T-cell (primary cell): Measurements from ENCODE around the gene KDM1B. TPM values are rescaled to one million over a fixed set of nuclear protein-coding genes. Genes with fewer than 3 reads are reported as not detected.

ENCODE experiments used
- ATAC-seq, 4 experiments: fragments of 200-7000 bp in 3 of 4; fragments of 150-1000 bp in 1 of 4; cut with Tn5 transposase; replicated peaks in 1 of 4; 1 replicate in 3 of 4; 2 replicates in 1 of 4; pipeline ENCODE4 v1.10.0; 2021; ENCODE audit warnings: moderate library complexity in 3 of 4, mild to moderate bottlenecking in 2 of 4, moderate number of reproducible peaks in 1 of 4
- CTCF ChIA-PET, 2 donors: fragments of 300-600 bp; sonication (Branson Sonifier 250); formaldehyde crosslinking; loops; one replicate each; lab custom pipeline; 2022; ENCODE audit warnings: antibody characterized with exemption in 2 of 2; lab: Charles Lee
- POLR2A ChIA-PET, 2 donors: fragments of 300-600 bp; sonication (Branson Sonifier 250); formaldehyde crosslinking; loops; one replicate each; lab custom pipeline; 2022; ENCODE audit warnings: antibody characterized with exemption in 2 of 2; lab: Charles Lee
- DNase-seq, 35 experiments: peaks; one replicate each; pipeline versions ENCODE4 v3.0.0 to v3.0.0-alpha.2; 2013 to 2023
- H3K27ac ChIP-seq: one replicate; pipeline ENCODE4 v1.5.1; 2013; ENCODE audit warnings: low read length
- H3K27me3 ChIP-seq, 2 experiments: replicated peaks in 1 of 2; 1 replicate in 1 of 2; 2 replicates in 1 of 2; pipeline versions ENCODE4 v1.6.1 to v1.7.0; 2013; ENCODE audit warnings: low read length in 1 of 2, mixed read lengths in 1 of 2; ENCODE audit not compliant: control insufficient read depth in 2 of 2, insufficient read depth in 2 of 2; ENCODE audit errors: extremely low read depth in 1 of 2
- H3K36me3 ChIP-seq, 2 donors: 1 replicate in 1 of 2; 2 replicates in 1 of 2; pipeline versions ENCODE4 v1.6.1 to v1.7.0; 2013; ENCODE audit warnings: low read length in 1 of 2; ENCODE audit not compliant: control insufficient read depth in 2 of 2, insufficient read depth in 1 of 2; ENCODE audit errors: extremely low read depth in 1 of 2
- H3K4me1 ChIP-seq, 2 experiments: 1 replicate in 1 of 2; 2 replicates in 1 of 2; pipeline versions ENCODE4 v1.6.1 to v1.7.0; 2013; ENCODE audit warnings: low read length in 2 of 2, mixed read lengths in 1 of 2; ENCODE audit not compliant: insufficient read depth in 2 of 2, control insufficient read depth in 1 of 2; ENCODE audit errors: extremely low read depth in 1 of 2
- H3K4me3 ChIP-seq, 2 donors: 1 replicate in 1 of 2; 2 replicates in 1 of 2; pipeline versions ENCODE4 v1.5.1 to v1.7.0; 2013; ENCODE audit warnings: mild to moderate bottlenecking in 2 of 2, low read length in 1 of 2, moderate library complexity in 1 of 2; ENCODE audit not compliant: control insufficient read depth in 1 of 2; ENCODE audit errors: extremely low read depth in 1 of 2
- H3K9me3 ChIP-seq: 2 replicates; pipeline ENCODE4 v1.7.0; 2013
- H3K27ac Mint-ChIP-seq, 2 donors: one replicate each; pipeline ENCODE4 v1.8.0; 2020 to 2021; ENCODE audit warnings: mild to moderate bottlenecking in 2 of 2, mixed read lengths in 2 of 2
- H3K27me3 Mint-ChIP-seq, 2 donors: one replicate each; pipeline ENCODE4 v1.8.0; 2021 to 2022; ENCODE audit warnings: mixed read lengths in 2 of 2
- H3K36me3 Mint-ChIP-seq: one replicate; pipeline ENCODE4 v1.8.0; 2021; ENCODE audit warnings: mixed read lengths
- H3K4me1 Mint-ChIP-seq, 3 donors: one replicate each; pipeline ENCODE4 v1.8.0; 2020 to 2022; ENCODE audit warnings: mixed read lengths in 3 of 3, mild to moderate bottlenecking in 1 of 3
- H3K4me3 Mint-ChIP-seq, 3 donors: one replicate each; pipeline ENCODE4 v1.8.0; 2020 to 2022; ENCODE audit warnings: mild to moderate bottlenecking in 3 of 3, mixed read lengths in 3 of 3, moderate library complexity in 3 of 3
- H3K9me3 Mint-ChIP-seq, 3 donors: one replicate each; pipeline ENCODE4 v1.8.0; 2020 to 2022; ENCODE audit warnings: mixed read lengths in 3 of 3
- whole genome bisulfite sequencing: methylation state at CpG from one replicate; pipeline ENCODE4 v1.1.5; 2013; ENCODE audit warnings: missing lambda C conversion rate; ENCODE audit not compliant: insufficient coverage; 5-methylcytosine and 5-hydroxymethylcytosine counted together
- total RNA-seq, 35 experiments: library from RNA in 6 of 35; stranded (reverse) in 6 of 35; fragments of 120-200 nt in 1 of 35; gene quantifications; one replicate each; pipeline versions ENCODE4 v1.2.1 to v1.2.4 and lab custom pipeline; 2013 to 2026

KDM1B gene
- total RNA-seq, 5 donors from 2014 or later (not counting 1 experiment from before 2014, with no cell fraction given) = 9.0 to 10.7 (median 10.4) TPM

- peak overlapping the region; percentile 17 to 59 for H3K27ac Mint-ChIP-seq
- 55% methylated on average over 1 of the region's 3 CpGs for WGBS
- H3K9me3 Mint-ChIP-seq = no peaks in the 10 kb centered on the region
- Histone ChIP-seq H3K36me3 (peaks cover 2 to 18% of the 10 kb centered on the region in 2 donors), H3K27ac (no peak overlapping the region), H3K27me3 (no peaks in the 10 kb centered on the region), H3K4me3 (no peak overlapping the region), H3K4me1 (peaks cover 2 to 7% of the 10 kb centered on the region in 2 experiments), H3K9me3 (no peaks in the 10 kb centered on the region)
- no peaks in the 10 kb centered on the region for H3K27me3 Mint-ChIP-seq
- H3K4me1 Mint-ChIP-seq = peaks cover 26 to 64% (median 59%) of the 10 kb centered on the region in 3 donors
- H3K36me3 Mint-ChIP-seq = peaks cover 62% of the 10 kb centered on the region
- no peak overlapping the region for H3K4me3 Mint-ChIP-seq
- POLR2A ChIA-PET = no interaction called here
- CTCF ChIA-PET = no interaction called here
- ATAC-seq (no peak), DNase-seq (no peak)
Observed at GRCh38 chr6:18243302-18243893, 88.2 kb downstream of the KDM1B start.

- peak overlapping the region in 1 of 2 donors; percentile 22 for H3K27ac Mint-ChIP-seq
- no peaks in the 10 kb centered on the region for H3K9me3 ChIP-seq
- no CpG with 5 or more reads among the region's 2 CpGs for WGBS
- H3K36me3 Mint-ChIP-seq = peaks cover 70% of the 10 kb centered on the region
- H3K36me3 ChIP-seq = peaks cover 0 to 23% of the 10 kb centered on the region in 2 donors
- POLR2A ChIA-PET = interaction anchor here in 1 of 2 donors (0.7 kb wide), 1 partner anchor 21 kb away, joined by 3 read pairs; no protein-coding TSS in a partner anchor
- H3K4me3 Mint-ChIP-seq = no peak overlapping the region
- no peak for ATAC-seq
- no peaks in the 10 kb centered on the region for H3K9me3 Mint-ChIP-seq
- H3K4me1 Mint-ChIP-seq = peaks cover 32 to 65% (median 63%) of the 10 kb centered on the region in 3 donors
- CTCF ChIA-PET = no interaction called here
- H3K27me3 Mint-ChIP-seq = no peaks in the 10 kb centered on the region
- no peaks in the 10 kb centered on the region for H3K27me3 ChIP-seq
- no peak for DNase-seq
- peaks cover 2 to 7% of the 10 kb centered on the region in 2 experiments for H3K4me1 ChIP-seq
- no peak overlapping the region for H3K4me3 ChIP-seq
- no peak overlapping the region for H3K27ac ChIP-seq
Observed at GRCh38 chr6:18244251-18244650, 89.0 kb downstream of the KDM1B start.

GRCh38 chr6:18245079-18245478 lies 89.9 kb downstream of the KDM1B start:
- DNase-seq (no peak), ATAC-seq (no peak)
- Mint-ChIP-seq H3K4me1 (peaks cover 38 to 66% (median 65%) of the 10 kb centered on the region in 3 donors), H3K9me3 (no peaks in the 10 kb centered on the region), H3K27ac (peak overlapping the region in 1 of 2 donors; percentile 11), H3K4me3 (no peak overlapping the region), H3K27me3 (no peaks in the 10 kb centered on the region), H3K36me3 (peaks cover 71% of the 10 kb centered on the region)
- WGBS = 80% methylated on average over 1 of the region's 1 CpG
- peaks cover 2 to 7% of the 10 kb centered on the region in 2 experiments for H3K4me1 ChIP-seq
- H3K36me3 ChIP-seq = peaks cover 0 to 22% of the 10 kb centered on the region in 2 donors
- no peaks in the 10 kb centered on the region for H3K27me3 ChIP-seq
- ChIA-PET POLR2A (no interaction called here), CTCF (no interaction called here)
- no peak overlapping the region for H3K27ac ChIP-seq
- H3K4me3 ChIP-seq = no peak overlapping the region
- no peaks in the 10 kb centered on the region for H3K9me3 ChIP-seq

GRCh38 chr6:18245642-18246041 lies 90.4 kb downstream of the KDM1B start:
- Mint-ChIP-seq H3K4me1 (peaks cover 38 to 64% (median 64%) of the 10 kb centered on the region in 3 donors), H3K36me3 (peaks cover 71% of the 10 kb centered on the region), H3K9me3 (no peaks in the 10 kb centered on the region), H3K27me3 (no peaks in the 10 kb centered on the region), H3K27ac (peak overlapping the region; percentile 45 to 60), H3K4me3 (no peak overlapping the region)
- H3K9me3 ChIP-seq = no peaks in the 10 kb centered on the region
- no peak overlapping the region for H3K4me3 ChIP-seq
- CTCF ChIA-PET = no interaction called here
- H3K36me3 ChIP-seq = peaks cover 0 to 22% of the 10 kb centered on the region in 2 donors
- peak in 1 of 35 experiments; percentile 25 for DNase-seq
- H3K27me3 ChIP-seq = no peaks in the 10 kb centered on the region
- peak in 1 of 4 experiments; percentile 27 for ATAC-seq
- H3K4me1 ChIP-seq = peaks cover 2 to 7% of the 10 kb centered on the region in 2 experiments
- POLR2A ChIA-PET = no interaction called here
- WGBS = no CpG with 5 or more reads among the region's 7 CpGs
- H3K27ac ChIP-seq = no peak overlapping the region

GRCh38 chr6:18246205-18246604 lies 91.0 kb downstream of the KDM1B start:
- DNase-seq (no peak), ATAC-seq (no peak)
- ChIA-PET POLR2A (no interaction called here), CTCF (interaction anchor here in 1 of 2 donors (0.5 kb wide), 1 partner anchor 8 kb away, joined by 5 read pairs; no protein-coding TSS in a partner anchor)
- peaks cover 71% of the 10 kb centered on the region for H3K36me3 Mint-ChIP-seq
- H3K4me1 Mint-ChIP-seq = peaks cover 35 to 59% (median 59%) of the 10 kb centered on the region in 3 donors
- no peaks in the 10 kb centered on the region for H3K27me3 ChIP-seq
- H3K4me1 ChIP-seq = peaks cover 2 to 7% of the 10 kb centered on the region in 2 experiments
- H3K36me3 ChIP-seq = peaks cover 0 to 23% of the 10 kb centered on the region in 2 donors
- no peaks in the 10 kb centered on the region for H3K9me3 Mint-ChIP-seq
- H3K4me3 Mint-ChIP-seq = no peak overlapping the region
- H3K9me3 ChIP-seq = no peaks in the 10 kb centered on the region
- peak overlapping the region in 1 of 2 donors; percentile 45 for H3K27ac Mint-ChIP-seq
- H3K27me3 Mint-ChIP-seq = no peaks in the 10 kb centered on the region
- no peak overlapping the region for H3K4me3 ChIP-seq
- no peak overlapping the region for H3K27ac ChIP-seq

GRCh38 chr6:18247002-18247401 lies 91.8 kb downstream of the KDM1B start:
- DNase-seq = no peak
- peaks cover 27 to 59% (median 58%) of the 10 kb centered on the region in 3 donors for H3K4me1 Mint-ChIP-seq
- no peaks in the 10 kb centered on the region for H3K9me3 Mint-ChIP-seq
- H3K4me3 Mint-ChIP-seq = no peak overlapping the region
- peaks cover 0 to 5% of the 10 kb centered on the region in 2 experiments for H3K4me1 ChIP-seq
- peaks cover 0 to 25% of the 10 kb centered on the region in 2 donors for H3K36me3 ChIP-seq
- no peak for ATAC-seq
- ChIA-PET POLR2A (no interaction called here), CTCF (interaction anchor here in 1 of 2 donors (0.5 kb wide), 1 partner anchor 9 kb away, joined by 5 read pairs; no protein-coding TSS in a partner anchor)
- peak overlapping the region in 1 of 2 donors; percentile 20 for H3K27ac Mint-ChIP-seq
- H3K9me3 ChIP-seq = no peaks in the 10 kb centered on the region
- H3K27me3 ChIP-seq = no peaks in the 10 kb centered on the region
- peaks cover 79% of the 10 kb centered on the region for H3K36me3 Mint-ChIP-seq
- no peaks in the 10 kb centered on the region for H3K27me3 Mint-ChIP-seq
- no peak overlapping the region for H3K4me3 ChIP-seq
- no peak overlapping the region for H3K27ac ChIP-seq
